ENCODE results near the gene ALDOB.

DNA sequence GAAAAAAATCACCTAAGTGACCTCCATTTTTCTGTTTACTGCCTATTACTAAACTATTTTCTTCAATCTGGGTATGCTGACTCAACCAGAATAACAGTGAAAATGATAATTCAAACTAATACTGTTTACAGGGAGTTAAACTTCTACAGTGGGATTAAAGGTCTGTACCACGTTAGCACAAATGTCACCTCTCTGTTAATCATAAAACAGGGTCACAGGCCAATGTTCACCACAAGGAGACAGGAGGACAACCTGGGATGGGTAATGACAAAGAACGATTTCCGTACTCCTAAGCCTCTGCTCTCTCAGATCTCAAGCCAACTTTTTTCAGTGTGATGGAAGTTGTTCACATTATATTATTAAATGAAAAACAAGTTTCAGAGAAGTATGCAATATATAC is 2.3 kb downstream of the ALDOB start:
- TF ChIP-seq CTCF (IDR thresholded peaks at IDR 0.05; ENCODE audit: extremely low read depth in 1 of 2, insufficient read depth in 1 of 2, low read depth in 1 of 2, low read length in 2 of 2) (no peak), MYC (IDR thresholded peaks at IDR 0.05; ENCODE audit: low read depth, low read length) (no peak), EZH2 (IDR thresholded peaks at IDR 0.05; ENCODE audit: borderline replicate concordance, low read depth, low read length, severe bottlenecking) (no peak), GATA2 (IDR thresholded peaks at IDR 0.05; ENCODE audit: insufficient read depth, insufficient read length, low read depth, low read length) (no peak), POLR2AphosphoS5 (IDR thresholded peaks at IDR 0.05; ENCODE audit: insufficient read depth, low read depth, low read length) (no peak), POLR2A (IDR thresholded peaks at IDR 0.05; ENCODE audit: low read depth, low read length) (no peak)
